B cell (primary cell): ENCODE data around the gene UBAC1.

Experiments used
- CTCF ChIP-seq: fragments of 200-600 bp; IDR thresholded peaks from one replicate; pipeline ENCODE4 v1.8.0; 2022; ENCODE audit warnings: antibody characterized with exemption, mild to moderate bottlenecking
- EZH2 ChIP-seq: IDR thresholded peaks from 2 replicates; pipeline ENCODE4 v1.6.1; 2012; ENCODE audit warnings: borderline replicate concordance, low read depth, mild to moderate bottlenecking, moderate library complexity, low read length; ENCODE audit not compliant: insufficient read depth, poor library complexity, severe bottlenecking

- TF ChIP-seq CTCF = no peak
- TF ChIP-seq EZH2 = no peak
Observed at GRCh38 chr9:135976531-135976930, 15.4 kb upstream of the UBAC1 start.
